NCI-H2196 treated with DMSO at 0.1 percent for 48 hours (cell line): ENCODE results near the gene LGALS3BP.

ENCODE experiments used
- DNase-seq: peaks from one replicate; lab custom pipeline; 2025; ENCODE audit not compliant: unreplicated experiment; lab: John Stamatoyannopoulos, UW

The LGALS3BP gene

GRCh38 chr17:78999947-79000395 lies 20.2 kb upstream of the LGALS3BP start:
- no peak for DNase-seq

- DNase-seq = peak; percentile 17
Observed at GRCh38 chr17:78999056-78999768, 19.5 kb upstream of the LGALS3BP start.

- no peak for DNase-seq
Observed at GRCh38 chr17:78998311-78999055, 18.8 kb upstream of the LGALS3BP start.

GRCh38 chr17:78997881-78998280 lies 18.2 kb upstream of the LGALS3BP start:
- no peak for DNase-seq

- no peak for DNase-seq
Observed at GRCh38 chr17:78997231-78997741, 17.6 kb upstream of the LGALS3BP start.

- no peak for DNase-seq
Observed at GRCh38 chr17:78996781-78997201, 17.1 kb upstream of the LGALS3BP start.

- peak; percentile 72 for DNase-seq
Observed at GRCh38 chr17:78995761-78996451, 16.2 kb upstream of the LGALS3BP start.

GRCh38 chr17:78995022-78995760 lies 15.5 kb upstream of the LGALS3BP start:
- no peak for DNase-seq

GRCh38 chr17:78993981-78994671 lies 14.4 kb upstream of the LGALS3BP start:
- no peak for DNase-seq

GRCh38 chr17:78993241-78993956 lies 13.7 kb upstream of the LGALS3BP start:
- peak; percentile 24 for DNase-seq

- no peak for DNase-seq
Observed at GRCh38 chr17:78992542-78993212, 13.0 kb upstream of the LGALS3BP start.

GRCh38 chr17:78991906-78992532 lies 12.3 kb upstream of the LGALS3BP start:
- no peak for DNase-seq

GRCh38 chr17:78991017-78991738 lies 11.5 kb upstream of the LGALS3BP start:
- no peak for DNase-seq

GRCh38 chr17:78990349-78991016 lies 10.8 kb upstream of the LGALS3BP start:
- no peak for DNase-seq

GRCh38 chr17:78988152-78988551 lies 8.4 kb upstream of the LGALS3BP start:
- no peak for DNase-seq

- peak; percentile 60 for DNase-seq
Observed at GRCh38 chr17:78986649-78987328, 7.1 kb upstream of the LGALS3BP start.
